ENCODE results near the gene LRMDA.

LRMDA gene

GRCh38 chr10:75999515-76000209, 568.2 kb downstream of the LRMDA start:
- DNase-seq: no peak
- in situ Hi-C loops (cut with HindIII; ENCODE audit: low pct_ligation_motif_present, low pct_unique_long_range_greater_than_20kb, low sequenced_read_pairs): no loop called here

DNA sequence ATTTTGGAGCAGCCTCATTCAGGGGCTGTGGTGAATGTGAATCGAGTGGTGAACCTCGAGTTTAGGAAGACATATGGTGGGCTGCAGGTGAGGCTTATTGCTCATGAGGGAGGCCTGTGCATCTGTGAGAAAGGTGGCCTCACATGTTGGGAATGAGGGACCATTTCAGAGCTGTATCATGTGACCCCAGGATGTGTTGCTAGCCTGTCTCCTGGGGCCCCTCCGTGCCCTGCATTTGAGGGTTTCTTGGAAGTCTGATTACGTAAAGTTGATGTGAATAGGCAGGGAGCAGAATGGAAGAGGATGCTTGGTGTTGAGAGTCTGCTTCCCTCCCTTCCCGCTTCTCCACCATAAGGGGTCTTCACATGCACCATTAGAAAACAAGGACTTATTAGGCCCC, 569.1 kb downstream of the LRMDA start:
- DNase-seq: no peak
- in situ Hi-C loops (cut with HindIII; ENCODE audit: low pct_ligation_motif_present, low pct_unique_long_range_greater_than_20kb, low sequenced_read_pairs): no loop called here

- in situ Hi-C loops (cut with HindIII; ENCODE audit: low pct_ligation_motif_present, low pct_unique_long_range_greater_than_20kb, low sequenced_read_pairs): no loop called here
- DNase-seq: no peak
Measured at GRCh38 chr10:76001019-76001418, 569.6 kb downstream of the LRMDA start.

DNA sequence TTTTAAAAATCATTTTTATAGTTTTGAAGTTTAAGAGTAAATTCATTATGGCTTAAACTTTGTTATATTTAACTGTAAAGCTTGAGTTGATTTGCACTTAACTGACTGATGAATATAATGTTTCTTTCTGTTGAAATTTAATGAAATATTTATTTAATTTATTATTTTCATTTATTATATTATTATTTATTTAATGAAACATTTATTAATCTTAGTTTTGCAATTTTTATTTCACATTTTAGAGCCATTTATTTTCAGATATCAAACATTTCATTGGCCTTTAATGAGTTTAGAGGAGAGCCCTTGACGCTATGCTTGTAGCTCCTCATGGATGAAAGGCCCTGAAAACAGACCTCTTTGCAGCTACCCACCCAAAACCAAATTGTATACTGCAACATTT, 570.0 kb downstream of the LRMDA start:
- in situ Hi-C loops (cut with HindIII; ENCODE audit: low pct_ligation_motif_present, low pct_unique_long_range_greater_than_20kb, low sequenced_read_pairs): no loop called here
- no peak for DNase-seq

DNA sequence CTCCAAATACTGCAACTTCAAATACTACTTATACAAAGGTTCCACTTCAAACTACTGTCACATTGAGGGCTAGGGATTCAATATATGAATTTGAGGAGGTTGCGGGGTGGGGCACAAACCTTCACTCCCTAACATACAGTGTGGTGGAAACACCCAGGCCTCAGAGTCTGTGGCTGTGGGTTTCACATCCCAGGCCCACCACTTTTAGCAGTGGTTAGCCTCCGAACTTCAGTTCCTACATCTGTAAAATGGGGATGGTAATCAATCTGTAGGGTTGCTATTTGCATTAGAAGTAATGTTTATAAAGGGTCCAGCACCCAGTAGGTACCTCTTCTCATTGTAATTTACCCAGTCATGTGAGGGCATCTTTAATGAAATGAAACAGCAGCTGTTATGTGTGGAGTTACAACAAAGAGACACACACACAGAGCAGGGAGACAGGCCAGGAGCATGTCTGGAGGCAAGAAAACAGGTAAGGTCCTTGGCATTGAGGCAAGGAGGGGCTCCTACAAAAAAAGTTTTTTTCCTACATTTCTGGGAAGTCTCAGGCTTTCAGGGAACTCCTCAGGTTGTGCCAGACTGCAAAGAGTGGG, 570.9 kb downstream of the LRMDA start:
- no peak for DNase-seq
- in situ Hi-C loops (cut with HindIII; ENCODE audit: low pct_ligation_motif_present, low pct_unique_long_range_greater_than_20kb, low sequenced_read_pairs): no loop called here

GRCh38 chr10:76007667-76008181, 576.3 kb downstream of the LRMDA start:
- DNase-seq: no peak
- in situ Hi-C loops (cut with HindIII; ENCODE audit: low pct_ligation_motif_present, low pct_unique_long_range_greater_than_20kb, low sequenced_read_pairs): no loop called here

GRCh38 chr10:76009531-76009930, 578.1 kb downstream of the LRMDA start:
- no peak for DNase-seq
- in situ Hi-C loops (cut with HindIII; ENCODE audit: low pct_ligation_motif_present, low pct_unique_long_range_greater_than_20kb, low sequenced_read_pairs): no loop called here

GRCh38 chr10:76010703-76011102, 579.3 kb downstream of the LRMDA start:
- in situ Hi-C loops (cut with HindIII; ENCODE audit: low pct_ligation_motif_present, low pct_unique_long_range_greater_than_20kb, low sequenced_read_pairs): no loop called here
- no peak for DNase-seq

GRCh38 chr10:76012716-76013327, 581.4 kb downstream of the LRMDA start:
- in situ Hi-C loops (cut with HindIII; ENCODE audit: low pct_ligation_motif_present, low pct_unique_long_range_greater_than_20kb, low sequenced_read_pairs): no loop called here
- DNase-seq: no peak

- DNase-seq: no peak
- in situ Hi-C loops (cut with HindIII; ENCODE audit: low pct_ligation_motif_present, low pct_unique_long_range_greater_than_20kb, low sequenced_read_pairs): no loop called here
Measured at GRCh38 chr10:76015245-76015644, 583.8 kb downstream of the LRMDA start.

DNA sequence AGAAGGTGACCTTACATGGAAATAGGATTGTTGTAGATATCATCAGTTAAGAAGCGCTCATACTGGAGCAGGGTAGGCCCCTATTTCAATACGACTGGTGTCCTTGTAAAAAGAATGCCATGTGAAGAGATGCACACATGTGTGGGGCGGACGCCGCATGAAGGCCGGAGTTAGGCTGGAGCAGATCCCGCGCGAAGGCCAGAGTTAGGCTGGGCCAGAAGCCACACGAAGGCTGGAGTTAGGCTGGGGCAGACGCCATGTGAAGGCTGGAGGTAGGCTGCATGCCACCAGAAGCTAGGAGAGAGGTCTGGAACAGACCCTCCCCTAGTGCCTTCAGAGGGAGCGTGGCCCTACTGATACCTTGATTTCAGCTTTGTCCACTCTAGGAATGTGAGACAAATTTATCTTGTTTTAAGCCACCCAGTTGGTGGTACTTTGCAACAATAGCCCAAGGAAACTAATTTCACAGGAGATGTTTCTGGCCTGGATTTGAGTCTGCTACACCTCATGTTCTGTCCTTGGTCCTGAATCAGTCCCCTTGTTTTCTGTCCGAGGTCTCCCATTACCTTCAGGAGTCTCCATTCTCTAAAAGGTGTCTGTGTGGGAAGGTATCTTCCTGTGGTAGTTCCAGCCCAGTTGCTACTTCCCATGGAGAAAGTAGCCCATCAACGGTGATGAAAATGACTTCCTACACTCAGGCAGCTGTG, 585.8 kb downstream of the LRMDA start:
- DNase-seq: no peak

GRCh38 chr10:76017733-76018433, 586.5 kb downstream of the LRMDA start:
- no peak for DNase-seq
- in situ Hi-C loops (cut with HindIII; ENCODE audit: low pct_ligation_motif_present, low pct_unique_long_range_greater_than_20kb, low sequenced_read_pairs): no loop called here

More for the DNA sequence above, 585.8 kb downstream of the LRMDA start:
- in situ Hi-C loops (cut with HindIII; ENCODE audit: low pct_ligation_motif_present, low pct_unique_long_range_greater_than_20kb, low sequenced_read_pairs): no loop called here

DNA sequence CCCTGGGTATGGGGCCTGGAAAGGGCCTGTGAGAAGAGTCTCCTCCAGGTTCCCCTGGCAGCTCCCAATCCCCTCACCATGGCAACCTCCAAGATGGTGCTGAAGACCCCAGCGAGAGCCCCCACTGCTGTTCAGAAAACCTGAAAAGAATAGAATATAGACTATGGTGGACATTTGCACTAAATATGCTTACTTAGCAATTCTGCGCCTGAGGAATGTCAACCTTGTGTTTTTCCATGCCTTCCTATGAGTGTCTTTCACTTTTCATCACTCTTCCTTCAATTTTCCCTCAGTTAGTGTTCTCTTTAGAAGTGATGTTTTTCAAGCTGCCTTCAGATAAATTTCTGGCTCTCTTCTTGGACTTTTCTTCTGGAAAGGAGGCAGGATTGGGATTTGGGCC, 589.2 kb downstream of the LRMDA start:
- in situ Hi-C loops (cut with HindIII; ENCODE audit: low pct_ligation_motif_present, low pct_unique_long_range_greater_than_20kb, low sequenced_read_pairs): no loop called here
- no peak for DNase-seq

DNA sequence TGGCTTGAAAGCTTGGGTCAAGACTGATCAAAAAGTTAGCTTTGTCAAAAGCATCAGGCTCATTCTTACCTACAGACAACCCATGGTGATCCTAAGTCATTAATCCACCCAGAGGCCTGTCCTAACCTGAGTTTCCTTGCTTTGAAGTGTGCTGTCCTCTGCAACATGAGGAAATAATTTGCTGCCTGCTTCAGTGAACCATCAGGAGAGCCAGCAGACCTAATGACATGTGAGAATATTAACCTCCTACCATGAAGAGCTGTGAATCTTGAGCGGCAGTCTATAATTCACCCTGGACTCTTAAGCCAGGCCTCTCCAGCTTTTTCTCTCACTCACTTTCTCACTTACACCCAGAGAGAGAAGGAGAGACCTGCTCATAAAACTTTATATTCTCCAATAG, 590.0 kb downstream of the LRMDA start:
- DNase-seq: no peak
- in situ Hi-C loops (cut with HindIII; ENCODE audit: low pct_ligation_motif_present, low pct_unique_long_range_greater_than_20kb, low sequenced_read_pairs): no loop called here

GRCh38 chr10:76022366-76022765, 590.9 kb downstream of the LRMDA start:
- in situ Hi-C loops (cut with HindIII; ENCODE audit: low pct_ligation_motif_present, low pct_unique_long_range_greater_than_20kb, low sequenced_read_pairs): no loop called here
- DNase-seq: no peak

- DNase-seq: no peak
- in situ Hi-C loops (cut with HindIII; ENCODE audit: low pct_ligation_motif_present, low pct_unique_long_range_greater_than_20kb, low sequenced_read_pairs): no loop called here
Measured at GRCh38 chr10:76023007-76023406, 591.6 kb downstream of the LRMDA start.

- in situ Hi-C loops (cut with HindIII; ENCODE audit: low pct_ligation_motif_present, low pct_unique_long_range_greater_than_20kb, low sequenced_read_pairs): loop anchor here (25.0 kb wide), 1 partner anchor 288 kb away; no protein-coding TSS in a partner anchor
- no peak for DNase-seq
Measured at GRCh38 chr10:76024460-76025123, 593.2 kb downstream of the LRMDA start.

GRCh38 chr10:76025124-76025477, 593.7 kb downstream of the LRMDA start:
- DNase-seq: no peak
- in situ Hi-C loops (cut with HindIII; ENCODE audit: low pct_ligation_motif_present, low pct_unique_long_range_greater_than_20kb, low sequenced_read_pairs): loop anchor here (25.0 kb wide), 1 partner anchor 287 kb away; no protein-coding TSS in a partner anchor

Measured in ACHN (cell line).